ENCODE measurements around the gene MYLK4.

MYLK4 gene

DNA sequence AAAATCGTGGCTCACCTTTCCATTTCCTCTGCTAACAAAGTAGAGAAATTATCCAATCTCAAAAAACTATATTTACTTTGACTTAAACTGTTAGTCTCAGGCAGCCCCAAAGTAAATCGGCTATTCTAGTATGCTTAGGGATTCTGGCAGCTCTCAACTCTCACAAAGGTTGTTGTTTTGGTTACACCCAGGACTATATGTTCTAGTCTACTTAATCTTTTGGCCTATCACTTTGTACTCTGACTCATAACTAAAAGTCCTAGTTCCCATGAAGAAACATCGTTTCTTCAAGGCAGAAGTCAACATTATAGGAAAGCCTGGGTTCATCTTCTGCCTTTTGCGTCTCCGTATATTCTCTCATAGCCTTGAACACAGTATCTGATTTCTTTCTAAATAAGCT, 42.3 kb downstream of the MYLK4 start:
- no peak for DNase-seq (ENCODE audit: low read depth, low spot score)

DNA sequence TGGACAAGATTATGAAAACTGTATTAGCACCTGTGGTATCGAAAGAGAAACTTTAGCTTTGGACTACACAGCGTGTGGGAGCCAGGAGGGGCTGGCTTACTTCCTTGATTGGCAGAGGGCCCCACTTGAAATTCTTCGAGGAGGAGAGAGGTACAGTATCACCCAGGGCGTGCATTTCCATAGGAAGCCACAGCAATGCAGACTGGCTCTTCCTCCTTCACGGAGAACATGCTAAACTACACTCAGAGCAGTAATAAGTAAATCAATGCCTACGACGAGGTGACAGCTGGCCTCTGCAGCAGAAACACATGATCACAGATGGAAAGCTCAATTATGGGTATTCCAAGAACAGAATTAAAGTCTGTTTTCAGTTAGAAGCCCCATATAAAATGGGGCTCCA, 44.2 kb downstream of the MYLK4 start:
- no peak for DNase-seq (ENCODE audit: low read depth, low spot score)

DNA sequence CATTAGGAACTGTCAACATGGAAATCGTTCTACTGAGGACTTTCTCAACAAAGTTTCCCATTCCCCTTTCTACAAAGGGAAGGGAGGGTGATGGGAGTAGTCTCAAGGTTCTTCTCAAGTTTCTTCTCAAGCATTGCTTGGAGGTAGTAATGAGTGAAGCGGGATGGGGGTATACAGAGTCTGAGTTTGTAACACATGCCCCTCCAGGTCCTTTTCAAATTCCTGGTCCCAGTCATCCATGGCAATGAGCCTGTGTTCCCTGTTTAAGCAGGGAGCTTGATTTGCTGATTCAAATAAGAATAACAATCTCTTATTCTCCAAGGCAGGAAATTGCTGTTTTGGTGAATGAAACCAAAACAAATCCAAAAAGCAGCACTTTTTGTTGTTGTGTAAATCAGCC, 45.5 kb downstream of the MYLK4 start:
- DNase-seq (ENCODE audit: low read depth, low spot score): no peak

DNA sequence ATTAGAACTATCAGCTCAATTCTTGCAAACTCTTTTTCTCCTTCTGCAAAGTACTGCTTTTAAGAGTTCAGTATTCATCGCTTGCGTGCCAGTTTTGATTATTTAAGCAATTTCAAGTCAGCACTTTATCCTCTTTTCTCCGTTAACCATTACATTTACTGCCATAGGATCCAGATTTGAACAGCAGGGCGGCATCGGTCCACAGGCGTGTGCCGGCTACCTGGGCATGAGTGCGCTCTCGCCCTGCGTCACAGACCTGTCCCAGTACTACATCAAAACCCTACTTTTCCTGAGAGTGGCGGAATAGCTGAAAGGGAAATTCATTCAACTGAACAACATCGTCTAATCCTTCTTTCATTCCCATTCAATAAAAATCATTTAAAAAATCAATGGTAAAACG, 53.4 kb downstream of the MYLK4 start:
- no peak for DNase-seq (ENCODE audit: low read depth, low spot score)

DNA sequence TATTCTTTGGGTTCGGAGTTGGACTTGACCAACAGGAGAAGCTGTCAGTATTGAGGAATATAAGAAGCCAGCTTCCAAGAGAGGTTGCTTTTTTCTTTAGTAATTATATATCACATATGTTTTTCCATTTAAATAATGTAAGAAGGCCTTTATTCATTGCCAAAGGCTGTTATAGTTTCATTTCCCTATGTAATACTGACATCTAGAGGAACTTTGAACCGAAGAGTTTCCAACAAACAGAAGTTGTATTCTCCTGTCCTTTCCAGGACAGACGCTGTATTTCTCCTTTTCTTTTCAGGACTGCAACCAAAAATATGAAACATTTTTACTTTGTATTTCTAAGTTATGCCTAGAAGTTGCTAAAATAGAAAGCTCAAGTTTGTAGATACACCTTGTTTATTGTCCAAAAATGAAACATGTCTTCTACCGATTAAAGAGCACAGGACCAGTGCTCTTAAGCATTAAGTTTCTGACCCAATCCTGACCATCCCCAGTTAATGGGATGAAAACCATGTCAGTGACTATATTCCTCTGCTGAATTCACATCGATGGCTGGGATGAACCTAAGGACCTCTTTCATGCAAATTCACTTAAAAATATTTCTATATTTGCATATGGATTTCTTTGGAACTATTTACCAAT, 55.1 kb downstream of the MYLK4 start:
- DNase-seq (ENCODE audit: low read depth, low spot score): peak; percentile 51

DNA sequence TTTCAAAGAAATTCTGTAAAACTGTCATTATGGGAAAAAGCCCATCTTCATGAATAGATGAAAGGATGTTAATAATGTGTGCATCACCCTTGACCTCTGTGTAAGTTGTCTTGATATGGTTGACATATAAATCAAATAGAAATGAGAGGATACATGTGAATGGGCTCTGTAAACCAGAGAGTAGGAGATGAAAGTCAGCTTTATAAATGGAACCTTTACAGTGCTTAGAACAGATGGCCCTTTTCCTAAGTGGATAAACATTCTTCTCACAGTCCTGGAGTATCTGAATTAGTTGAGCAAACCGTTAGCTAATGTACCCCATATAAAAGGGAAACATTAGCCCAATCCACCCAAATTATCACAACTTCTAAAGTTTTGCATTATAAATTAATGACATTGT, 57.5 kb downstream of the MYLK4 start:
- DNase-seq (ENCODE audit: low read depth, low spot score): no peak

DNA sequence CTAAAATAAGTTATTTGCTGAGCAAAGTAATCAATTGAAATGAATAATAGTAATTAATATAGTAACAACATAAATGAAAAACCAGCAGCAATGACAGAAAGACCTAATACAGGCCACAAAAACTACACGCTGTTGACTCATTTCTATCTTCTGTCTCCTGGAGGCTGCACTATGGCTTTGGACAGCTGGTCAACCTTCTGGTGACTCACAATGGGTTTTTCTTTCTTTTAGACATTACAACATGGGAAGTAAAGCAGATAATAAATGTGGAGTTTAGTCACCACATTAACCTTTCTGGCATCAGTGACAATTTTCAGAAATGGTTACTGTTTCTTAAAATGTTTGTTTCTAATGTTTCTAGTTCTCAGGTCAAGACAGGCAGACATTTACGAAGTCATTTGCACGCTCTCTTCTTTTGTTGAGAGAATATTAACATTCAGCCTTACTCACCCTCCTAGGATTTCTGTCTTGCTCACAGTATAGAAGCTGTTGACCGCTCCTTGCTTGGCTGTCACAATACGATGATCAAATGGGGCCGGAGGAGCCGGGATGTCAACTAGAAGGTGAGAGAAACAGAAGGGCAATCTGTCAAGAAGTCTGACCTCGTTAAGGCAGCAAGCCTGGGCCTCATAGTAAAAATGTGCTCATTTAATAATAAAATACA, 62.2 kb downstream of the MYLK4 start:
- DNase-seq (ENCODE audit: low read depth, low spot score): peak; percentile 85

DNA sequence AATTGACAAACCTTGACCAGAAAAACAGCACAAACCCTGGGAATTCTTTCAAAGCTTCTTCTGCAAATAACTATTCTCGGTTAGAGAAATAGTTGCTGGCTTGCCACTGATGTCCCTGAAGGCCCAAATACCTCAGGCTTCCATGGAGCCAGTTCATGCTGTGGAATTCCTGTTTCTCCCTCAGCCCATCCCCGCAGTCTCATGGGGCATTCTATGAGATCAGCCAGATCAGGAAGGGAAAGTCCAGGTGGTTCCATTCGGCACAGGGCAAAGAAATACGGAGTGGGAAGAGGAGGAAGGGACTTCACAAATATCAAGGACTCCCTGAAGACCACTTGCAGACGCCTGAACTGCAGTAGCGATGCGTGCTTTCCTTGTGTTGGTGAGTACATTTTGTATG, 63.3 kb downstream of the MYLK4 start:
- DNase-seq (ENCODE audit: low read depth, low spot score): no peak

DNA sequence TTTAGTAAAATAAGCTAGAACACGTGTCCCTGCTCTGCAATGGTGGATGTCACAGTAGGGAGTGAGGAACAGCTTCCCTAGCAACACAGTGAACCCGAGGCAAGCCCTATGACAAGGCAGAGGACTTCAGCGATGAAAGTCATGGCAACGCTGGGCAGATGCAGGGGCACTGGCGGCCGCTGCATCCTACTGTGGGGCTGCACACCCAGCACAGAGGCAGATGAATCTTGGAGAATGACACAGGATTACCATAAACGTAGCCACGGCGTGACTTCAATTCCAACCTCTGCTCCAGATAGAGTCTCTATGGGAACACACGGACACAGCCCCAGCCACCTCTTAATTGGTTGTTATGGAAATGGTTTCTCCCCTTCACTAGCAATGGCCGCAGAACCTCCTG, 64.2 kb downstream of the MYLK4 start:
- DNase-seq (ENCODE audit: low read depth, low spot score): no peak

DNA sequence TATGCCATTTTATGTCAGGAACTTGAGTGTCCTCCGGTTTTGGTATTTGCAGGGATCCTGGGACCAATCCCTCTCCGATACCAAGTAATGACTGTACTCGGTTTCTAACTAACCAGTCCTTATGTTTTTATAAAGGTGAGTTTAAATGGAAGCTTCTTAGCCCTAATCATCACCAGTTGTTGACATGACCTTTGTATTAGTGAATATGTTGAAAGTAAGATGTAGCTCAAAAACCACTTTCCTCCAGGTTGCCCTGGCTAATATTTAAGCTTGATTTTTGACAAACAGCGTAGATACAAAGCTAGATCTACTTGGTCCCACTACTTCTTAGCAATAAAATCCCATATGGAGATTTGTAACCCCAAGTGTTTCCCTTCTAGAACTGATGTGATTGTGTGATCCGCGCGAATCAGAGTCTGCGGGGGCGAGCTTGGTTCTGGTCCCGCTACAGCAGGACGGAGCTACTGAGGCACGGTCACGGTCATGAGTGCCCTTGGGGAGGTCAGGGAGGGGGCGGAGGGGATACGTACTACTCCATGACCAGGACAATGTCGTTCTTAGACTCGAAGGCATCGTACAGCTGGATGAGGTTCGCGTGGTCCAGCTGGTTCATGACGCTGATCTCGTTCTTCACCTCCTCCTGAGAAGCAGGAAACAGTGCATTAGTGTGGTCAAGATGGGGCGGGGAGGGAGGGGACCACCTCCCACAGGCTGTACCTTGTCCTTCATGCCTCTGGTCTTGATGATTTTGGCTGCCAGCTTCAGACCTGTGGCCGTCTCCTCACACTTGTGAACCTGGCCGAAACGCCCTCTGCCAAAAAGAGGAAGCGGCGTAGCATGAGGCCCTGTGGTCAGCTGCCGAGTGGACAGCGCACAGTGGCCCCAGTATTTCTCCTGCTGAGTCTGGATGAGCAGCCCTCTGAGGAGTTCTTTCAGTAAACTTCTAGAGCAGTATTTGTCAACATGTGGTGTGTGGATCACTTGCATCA, 65.7 kb downstream of the MYLK4 start:
- DNase-seq (ENCODE audit: low read depth, low spot score): no peak

DNA sequence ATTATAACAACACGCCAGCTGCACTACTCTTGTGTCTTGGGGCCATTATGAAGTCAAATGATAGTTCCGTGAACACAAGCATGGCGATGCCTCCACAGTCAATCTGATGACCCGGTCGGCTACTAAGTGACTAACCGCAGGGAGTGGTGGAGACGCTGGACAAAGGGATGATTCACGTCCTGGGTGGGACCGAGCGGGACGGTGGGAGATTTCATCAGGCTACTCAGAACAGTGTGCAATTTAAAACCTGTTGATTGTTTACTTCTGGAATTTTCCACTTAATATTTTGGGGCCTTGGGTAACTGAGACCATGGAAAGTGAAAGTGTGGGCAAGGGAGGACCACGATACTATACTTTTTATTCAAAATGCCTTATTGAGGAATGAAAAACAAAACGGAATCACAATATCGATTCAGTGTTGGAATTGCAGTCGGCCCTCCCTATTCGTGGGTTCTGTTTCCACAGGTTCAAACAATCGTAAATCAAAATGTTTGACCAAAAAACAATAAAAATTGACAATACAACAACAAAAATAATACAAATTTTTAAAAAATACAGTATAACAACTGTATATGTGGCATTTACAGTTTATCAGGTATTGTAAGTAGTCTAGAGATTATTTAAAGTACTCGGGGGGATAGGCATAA, 66.5 kb downstream of the MYLK4 start:
- DNase-seq (ENCODE audit: low read depth, low spot score): peak; percentile 36

DNA sequence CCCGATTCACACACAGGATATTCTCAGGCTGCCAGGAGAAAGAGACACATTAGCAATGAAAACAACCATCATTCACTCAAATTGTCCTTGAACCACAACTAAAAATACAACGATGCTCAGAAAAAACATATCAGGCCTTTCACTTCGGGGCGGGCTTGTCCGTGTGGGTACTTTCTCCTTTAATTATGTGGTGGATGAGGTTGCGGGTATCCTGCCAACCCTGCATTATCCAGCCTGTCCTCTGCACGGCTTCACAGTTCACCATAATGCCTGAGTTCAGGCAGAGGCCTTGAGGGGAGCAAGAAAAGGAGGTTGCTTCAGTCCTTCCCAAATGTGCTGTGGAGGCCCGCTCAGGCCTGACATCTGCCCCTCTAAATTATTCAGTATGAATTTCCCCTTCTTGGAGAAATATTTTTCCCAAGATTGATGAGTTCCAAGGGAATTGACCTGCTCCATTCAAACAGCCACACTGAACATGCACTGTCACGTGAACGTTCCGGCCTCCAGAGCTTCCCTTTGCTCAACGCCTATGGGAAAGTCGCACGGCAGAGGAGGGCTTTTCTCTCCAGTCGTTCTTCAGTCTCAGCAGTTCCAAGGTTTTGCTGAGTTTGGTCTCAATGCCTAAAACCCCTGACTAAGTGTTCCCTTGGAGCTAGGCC, 70.3 kb downstream of the MYLK4 start:
- DNase-seq (ENCODE audit: low read depth, low spot score): peak; percentile 38

DNA sequence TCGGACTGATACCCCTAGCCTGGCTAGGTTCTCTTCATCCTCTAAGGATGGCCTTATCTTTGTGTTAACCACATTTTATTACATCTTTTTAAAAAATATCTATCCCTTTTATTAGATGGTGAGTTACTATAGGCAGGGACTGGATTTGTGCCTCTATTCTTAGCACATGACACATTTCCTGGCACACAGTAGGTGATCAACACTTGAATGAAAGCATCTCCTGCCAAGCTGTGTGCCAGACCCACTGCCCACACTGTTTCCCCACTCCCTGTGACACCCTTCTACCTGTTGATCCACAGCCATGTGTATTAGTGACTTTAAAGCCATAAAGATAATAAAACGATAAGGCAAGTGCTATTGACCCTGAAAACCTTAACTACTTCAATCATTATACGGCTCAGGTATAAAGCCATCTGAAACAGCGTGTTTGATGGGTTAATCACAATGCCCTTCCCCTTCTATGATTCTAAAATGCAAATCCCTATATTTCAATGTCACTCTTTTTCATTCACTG, 73.6 kb downstream of the MYLK4 start:
- no peak for DNase-seq (ENCODE audit: low read depth, low spot score)

DNA sequence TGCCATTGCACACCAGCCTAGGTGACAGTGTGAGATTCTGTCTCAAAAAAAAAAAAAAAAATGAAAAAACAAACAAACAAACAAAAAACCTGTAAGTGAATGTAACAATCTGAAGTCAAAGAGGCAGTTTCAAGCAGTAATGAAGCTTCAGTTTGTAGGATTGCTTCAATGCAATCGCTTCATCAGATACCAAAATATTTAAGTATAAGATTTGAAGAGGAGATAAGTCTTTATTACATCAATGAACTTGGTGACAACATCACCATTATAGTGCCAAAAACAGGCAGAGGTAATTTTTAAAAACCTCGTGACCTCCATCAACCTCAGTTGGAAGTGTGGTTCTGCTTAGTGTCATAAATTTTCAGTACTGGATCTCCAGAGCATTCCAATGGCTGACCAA, 74.7 kb downstream of the MYLK4 start:
- no peak for DNase-seq (ENCODE audit: low read depth, low spot score)

DNA sequence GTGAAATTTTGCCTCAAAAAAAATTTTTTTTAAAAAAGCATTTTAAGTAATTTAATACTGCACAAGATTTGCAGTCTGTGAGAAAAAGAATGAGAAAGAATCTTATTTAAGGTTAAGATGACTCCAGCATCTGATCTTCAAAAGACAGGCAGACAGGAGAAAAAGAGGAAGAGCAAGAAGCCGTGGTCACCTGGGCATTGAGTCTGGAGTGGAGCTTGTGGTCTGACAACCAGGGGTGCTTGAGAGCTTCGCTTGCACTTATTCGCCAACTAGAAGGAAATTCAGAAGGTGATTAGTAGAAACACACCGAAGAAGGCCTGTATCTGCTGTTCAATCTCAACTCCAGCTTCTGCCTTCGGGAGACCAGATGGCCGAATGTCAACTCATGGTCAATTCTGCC, 75.9 kb downstream of the MYLK4 start:
- no peak for DNase-seq (ENCODE audit: low read depth, low spot score)

DNA sequence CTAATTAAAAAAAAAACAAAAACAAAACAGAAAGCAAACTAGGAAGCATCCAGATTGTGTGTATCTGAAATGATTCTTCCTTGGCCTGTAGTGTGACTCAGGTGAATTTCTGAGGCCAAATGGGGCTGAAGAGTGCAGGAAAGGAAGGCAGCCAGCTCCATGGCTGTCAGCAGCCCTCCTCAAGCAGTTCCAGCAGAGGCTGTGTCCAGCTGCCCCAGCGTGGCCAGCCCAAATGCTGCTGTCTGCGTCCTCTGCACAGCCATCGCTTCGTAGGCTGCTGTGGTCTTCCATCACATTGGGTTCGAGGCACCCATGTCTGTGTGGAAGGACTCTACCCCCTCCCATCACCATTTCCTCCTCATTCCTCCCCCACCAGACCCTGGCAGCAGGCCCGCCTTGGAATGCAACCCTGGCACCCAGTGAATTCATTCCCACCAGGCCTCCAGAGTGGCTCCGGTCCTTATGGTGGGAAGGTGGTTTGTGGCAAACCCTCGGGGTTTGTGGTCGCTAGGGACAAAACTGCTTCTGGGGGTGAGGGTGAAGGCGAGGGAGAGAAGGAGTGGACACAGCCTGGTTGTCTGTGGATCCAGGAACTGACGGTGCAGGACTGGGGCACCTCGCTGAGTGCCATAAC, 81.5 kb downstream of the MYLK4 start:
- peak; percentile 90 for DNase-seq (ENCODE audit: low read depth, low spot score)

DNA sequence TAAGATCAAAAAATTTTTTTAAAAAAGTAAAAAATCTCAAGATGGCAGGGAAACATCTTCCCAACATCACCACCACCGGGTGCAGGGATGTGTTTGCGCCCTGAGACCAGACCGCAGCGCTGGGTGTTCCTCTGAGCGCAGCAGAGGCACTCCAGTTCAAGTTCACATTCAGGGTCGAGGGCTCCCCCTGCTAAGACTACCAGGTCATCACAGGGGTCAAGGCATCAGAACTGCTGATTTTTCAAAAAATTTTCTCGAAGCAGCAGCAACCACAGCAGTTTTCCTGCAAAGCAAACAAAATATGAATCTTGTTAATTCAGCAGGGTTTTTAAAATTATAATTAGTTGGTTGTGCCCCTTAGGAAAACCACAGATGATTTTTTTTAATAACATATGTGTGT, 83.1 kb downstream of the MYLK4 start:
- DNase-seq (ENCODE audit: low read depth, low spot score): no peak

DNA sequence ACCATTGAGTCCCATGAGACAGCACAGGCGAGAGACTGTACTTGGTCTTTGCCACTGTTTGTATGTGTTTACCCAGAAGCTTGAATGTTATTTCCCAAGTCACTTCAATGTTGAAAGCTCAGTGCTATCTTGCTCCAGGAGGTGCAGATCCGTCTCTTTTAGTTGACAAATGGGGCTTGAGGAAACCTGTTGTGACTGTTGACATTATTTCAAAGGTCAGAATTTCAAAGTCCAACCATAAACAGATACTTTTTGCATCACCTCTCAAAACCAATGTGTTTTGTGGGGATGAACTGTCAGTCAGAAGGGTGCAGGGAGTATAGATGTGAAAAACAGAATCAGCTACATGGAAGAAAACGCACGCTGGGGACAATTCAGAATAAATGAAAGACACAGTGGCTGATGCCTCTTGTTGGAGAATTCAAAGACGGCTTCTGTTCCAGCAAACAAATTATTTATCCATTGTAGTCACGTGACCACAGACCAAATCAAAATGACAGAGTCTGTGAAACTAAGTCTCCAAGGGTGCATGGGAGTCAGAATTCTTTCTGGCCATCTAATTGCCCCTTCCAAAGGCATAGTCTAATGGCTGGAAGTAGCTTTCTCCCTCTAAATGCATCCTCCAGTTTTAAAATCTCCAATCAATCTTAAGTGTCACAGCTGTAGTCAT, 83.7 kb downstream of the MYLK4 start:
- no peak for DNase-seq (ENCODE audit: low read depth, low spot score)

DNA sequence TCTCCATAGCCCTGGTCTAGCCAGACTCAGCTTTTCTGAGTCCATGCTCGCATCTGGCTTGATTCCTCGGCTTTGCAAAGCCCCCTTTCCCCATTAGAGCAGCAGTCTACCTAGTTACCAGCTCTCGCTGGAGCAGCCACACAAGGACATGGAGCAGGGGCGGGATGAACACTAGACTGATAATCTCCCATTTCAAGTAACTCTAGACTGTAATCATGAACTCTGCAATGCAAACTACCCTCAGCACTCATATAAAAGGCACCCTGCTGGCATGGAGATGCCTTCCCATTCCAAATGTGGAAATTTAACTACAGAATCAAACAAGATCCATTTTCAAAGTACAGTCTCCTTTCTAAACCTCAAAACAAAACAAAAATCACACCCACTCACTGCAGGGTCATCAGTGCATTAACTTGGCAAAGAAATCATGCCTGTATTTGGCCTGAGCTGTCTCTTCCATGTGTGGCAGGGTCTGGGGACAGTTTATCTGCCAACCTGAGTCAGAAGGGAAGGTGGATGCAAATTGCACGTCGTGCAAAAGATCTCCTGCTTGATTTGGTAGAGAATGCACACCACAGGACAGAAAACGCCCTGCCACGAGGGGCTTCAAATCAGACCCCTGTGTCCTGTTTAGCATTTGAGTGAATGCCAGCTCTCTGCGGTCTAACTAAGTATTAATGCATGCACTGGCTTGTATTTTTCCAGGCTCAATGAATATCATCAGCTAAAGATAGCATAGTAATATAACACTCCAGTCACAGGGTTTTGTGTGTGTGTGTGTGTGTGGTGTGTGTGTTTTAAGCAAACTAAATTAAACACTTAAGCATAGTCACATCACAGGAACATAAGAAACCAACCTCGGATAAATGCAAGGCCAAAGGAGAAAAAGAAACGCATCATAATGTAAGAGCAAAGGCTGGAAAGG, 85.3 kb downstream of the MYLK4 start:
- peak; percentile 42 for DNase-seq (ENCODE audit: low read depth, low spot score)

Measured in astrocyte of the hippocampus (primary cell).